ENCODE data around the gene USB1. TPM values are rescaled to one million over a fixed set of nuclear protein-coding genes. Genes with fewer than 3 reads are reported as not detected.

Gene USB1
- polyA plus RNA-seq, 1 experiment, result 86.2 TPM

- H3K27me3 ChIP-seq (ENCODE audit: control insufficient read depth, insufficient read depth, low read length), result no peaks in the 10 kb centered on the region
- TF ChIP-seq, protein P1, sequence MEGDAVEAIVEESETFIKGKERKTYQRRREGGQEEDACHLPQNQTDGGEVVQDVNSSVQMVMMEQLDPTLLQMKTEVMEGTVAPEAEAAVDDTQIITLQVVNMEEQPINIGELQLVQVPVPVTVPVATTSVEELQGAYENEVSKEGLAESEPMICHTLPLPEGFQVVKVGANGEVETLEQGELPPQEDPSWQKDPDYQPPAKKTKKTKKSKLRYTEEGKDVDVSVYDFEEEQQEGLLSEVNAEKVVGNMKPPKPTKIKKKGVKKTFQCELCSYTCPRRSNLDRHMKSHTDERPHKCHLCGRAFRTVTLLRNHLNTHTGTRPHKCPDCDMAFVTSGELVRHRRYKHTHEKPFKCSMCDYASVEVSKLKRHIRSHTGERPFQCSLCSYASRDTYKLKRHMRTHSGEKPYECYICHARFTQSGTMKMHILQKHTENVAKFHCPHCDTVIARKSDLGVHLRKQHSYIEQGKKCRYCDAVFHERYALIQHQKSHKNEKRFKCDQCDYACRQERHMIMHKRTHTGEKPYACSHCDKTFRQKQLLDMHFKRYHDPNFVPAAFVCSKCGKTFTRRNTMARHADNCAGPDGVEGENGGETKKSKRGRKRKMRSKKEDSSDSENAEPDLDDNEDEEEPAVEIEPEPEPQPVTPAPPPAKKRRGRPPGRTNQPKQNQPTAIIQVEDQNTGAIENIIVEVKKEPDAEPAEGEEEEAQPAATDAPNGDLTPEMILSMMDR (IDR thresholded peaks at IDR 0.05; ENCODE audit: insufficient read depth, low read depth, low read length), result no peak
- H3K36me3 ChIP-seq (ENCODE audit: control insufficient read depth, insufficient read depth, low read length), result no peaks in the 10 kb centered on the region
- DNase-seq (ENCODE audit: low read depth), result no peak
- no peak overlapping the region for H3K4me3 ChIP-seq (ENCODE audit: low read depth, low read length)
- ChIA-PET CTCF (interaction anchor here (1.3 kb wide), 1 partner anchor 82 kb away, joined by 3 read pairs; no protein-coding TSS in a partner anchor), POLR2A (no interaction called here)
Observed at GRCh38 chr16:58039829-58040495, 38.8 kb downstream of the USB1 start.

DNA sequence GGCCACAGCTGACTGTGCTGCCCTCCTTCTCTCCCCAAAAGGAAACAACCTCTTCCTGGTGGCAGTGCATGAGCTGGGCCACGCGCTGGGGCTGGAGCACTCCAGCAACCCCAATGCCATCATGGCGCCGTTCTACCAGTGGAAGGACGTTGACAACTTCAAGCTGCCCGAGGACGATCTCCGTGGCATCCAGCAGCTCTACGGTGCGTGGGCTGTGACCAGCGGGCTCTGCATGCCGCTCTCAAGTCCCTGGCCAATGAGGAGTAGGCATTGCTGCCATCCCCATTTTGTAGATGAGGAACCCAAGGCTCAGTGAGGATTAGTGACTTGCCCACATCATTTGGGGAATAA, 39.3 kb downstream of the USB1 start:
- no peak for DNase-seq (ENCODE audit: low read depth)
- ChIA-PET CTCF (interaction anchor here (1.3 kb wide), 1 partner anchor 81 kb away, joined by 3 read pairs; no protein-coding TSS in a partner anchor), POLR2A (no interaction called here)
- Histone ChIP-seq H3K27me3 (ENCODE audit: control insufficient read depth, insufficient read depth, low read length) (no peaks in the 10 kb centered on the region), H3K36me3 (ENCODE audit: control insufficient read depth, insufficient read depth, low read length) (no peaks in the 10 kb centered on the region), H3K4me3 (ENCODE audit: low read depth, low read length) (no peak overlapping the region)
- TF ChIP-seq, protein P1 (IDR thresholded peaks at IDR 0.05; ENCODE audit: insufficient read depth, low read depth, low read length), result no peak

DNA sequence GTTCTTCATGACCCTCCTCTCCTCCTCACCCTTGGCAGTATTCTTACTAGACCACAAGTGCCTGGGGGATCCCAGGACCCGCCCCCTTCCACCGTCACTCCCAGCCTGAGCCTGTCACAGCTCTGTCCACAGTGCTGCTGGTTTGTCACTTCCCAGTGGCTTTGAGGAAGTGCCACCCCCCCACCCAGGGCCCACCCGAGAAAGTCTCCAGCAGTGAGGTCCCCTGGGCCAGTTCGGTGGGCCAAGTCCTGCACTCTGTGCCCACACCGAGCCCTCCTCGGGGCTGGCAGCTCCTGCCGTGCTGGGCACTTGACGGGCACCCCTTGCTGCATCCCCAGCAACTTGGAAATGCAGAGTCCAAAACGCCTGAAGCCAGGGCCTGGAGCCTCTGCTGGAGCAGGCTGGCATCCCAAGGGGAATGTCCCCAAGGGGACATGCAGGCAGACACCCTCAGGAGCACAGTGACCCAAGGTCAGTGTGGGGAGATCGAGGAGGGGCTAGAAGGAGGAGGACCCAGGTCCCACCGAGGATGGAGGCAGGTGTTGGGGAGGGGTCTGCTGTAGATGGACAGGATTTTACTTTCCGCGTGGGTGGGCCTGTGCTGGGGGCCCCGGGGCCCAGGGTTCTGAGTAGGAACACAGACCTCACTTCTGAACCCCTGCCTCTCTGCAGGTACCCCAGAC, 39.9 kb downstream of the USB1 start:
- POLR2A ChIA-PET, result no interaction called here
- CTCF ChIA-PET, result interaction anchor here (1.3 kb wide), 1 partner anchor 81 kb away, joined by 3 read pairs; no protein-coding TSS in a partner anchor
- H3K4me3 ChIP-seq (ENCODE audit: low read depth, low read length), result no peak overlapping the region

DNA sequence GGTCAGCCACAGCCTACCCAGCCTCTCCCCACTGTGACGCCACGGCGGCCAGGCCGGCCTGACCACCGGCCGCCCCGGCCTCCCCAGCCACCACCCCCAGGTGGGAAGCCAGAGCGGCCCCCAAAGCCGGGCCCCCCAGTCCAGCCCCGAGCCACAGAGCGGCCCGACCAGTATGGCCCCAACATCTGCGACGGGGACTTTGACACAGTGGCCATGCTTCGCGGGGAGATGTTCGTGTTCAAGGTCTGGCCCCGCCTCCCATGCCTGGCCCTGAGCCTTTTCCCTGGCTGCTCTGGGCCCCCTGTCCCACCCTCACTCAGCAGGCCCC, 40.4 kb downstream of the USB1 start:
- no peaks in the 10 kb centered on the region for H3K36me3 ChIP-seq (ENCODE audit: control insufficient read depth, insufficient read depth, low read length)
- TF ChIP-seq, protein P1 (IDR thresholded peaks at IDR 0.05; ENCODE audit: insufficient read depth, low read depth, low read length), result no peak
- no peak overlapping the region for H3K4me3 ChIP-seq (ENCODE audit: low read depth, low read length)
- no peaks in the 10 kb centered on the region for H3K27me3 ChIP-seq (ENCODE audit: control insufficient read depth, insufficient read depth, low read length)
- CTCF ChIA-PET, result no interaction called here
- POLR2A ChIA-PET, result no interaction called here
- no peak for DNase-seq (ENCODE audit: low read depth)

More for the DNA sequence above, 39.9 kb downstream of the USB1 start:
- H3K36me3 ChIP-seq (ENCODE audit: control insufficient read depth, insufficient read depth, low read length), result no peaks in the 10 kb centered on the region
- no peak for DNase-seq (ENCODE audit: low read depth)
- TF ChIP-seq, protein P1 (IDR thresholded peaks at IDR 0.05; ENCODE audit: insufficient read depth, low read depth, low read length), result no peak
- no peaks in the 10 kb centered on the region for H3K27me3 ChIP-seq (ENCODE audit: control insufficient read depth, insufficient read depth, low read length)

DNA sequence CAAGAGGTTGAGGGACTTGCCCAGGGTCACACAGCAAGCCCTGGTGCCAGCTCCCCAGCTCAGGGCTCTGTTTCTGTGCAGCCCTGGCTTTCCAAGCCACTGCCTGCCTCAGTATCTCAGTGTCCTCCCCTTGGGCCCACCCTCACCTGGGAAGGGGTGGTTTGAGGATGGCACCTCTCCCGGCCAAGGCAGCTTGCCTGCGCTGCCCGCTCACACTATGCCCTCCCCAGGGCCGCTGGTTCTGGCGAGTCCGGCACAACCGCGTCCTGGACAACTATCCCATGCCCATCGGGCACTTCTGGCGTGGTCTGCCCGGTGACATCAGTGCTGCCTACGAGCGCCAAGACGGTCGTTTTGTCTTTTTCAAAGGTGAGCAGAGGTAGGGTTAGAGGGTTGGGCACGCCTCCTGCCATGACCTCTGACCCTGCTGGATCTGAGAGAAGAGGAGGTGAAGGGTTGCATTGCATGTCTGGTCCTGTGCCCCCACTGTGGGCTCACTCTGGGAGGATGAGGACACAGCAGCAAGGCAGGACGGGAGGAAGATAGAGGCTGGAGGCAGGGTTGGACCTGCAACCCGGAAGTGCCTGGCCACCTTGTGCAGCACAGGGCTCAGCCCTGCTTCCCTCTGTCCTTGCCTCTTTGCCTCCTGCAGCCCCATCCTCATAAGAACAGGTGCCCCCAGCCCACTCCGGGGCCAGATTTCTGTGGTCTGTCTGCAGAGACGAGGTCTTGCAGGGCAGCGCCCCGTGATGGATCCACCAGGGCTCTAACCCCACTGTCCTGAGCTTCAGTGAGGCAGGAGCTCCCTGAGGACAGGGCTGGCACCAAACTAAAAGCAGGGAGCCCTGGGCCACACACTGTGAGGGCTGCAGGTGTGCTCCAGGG, 41.0 kb downstream of the USB1 start:
- no peaks in the 10 kb centered on the region for H3K27me3 ChIP-seq (ENCODE audit: control insufficient read depth, insufficient read depth, low read length)
- POLR2A ChIA-PET, result no interaction called here
- CTCF ChIA-PET, result no interaction called here
- H3K4me3 ChIP-seq (ENCODE audit: low read depth, low read length), result no peak overlapping the region
- no peaks in the 10 kb centered on the region for H3K36me3 ChIP-seq (ENCODE audit: control insufficient read depth, insufficient read depth, low read length)
- TF ChIP-seq, protein P1 (IDR thresholded peaks at IDR 0.05; ENCODE audit: insufficient read depth, low read depth, low read length), result no peak
- DNase-seq (ENCODE audit: low read depth), result no peak

All from BJ (cell line).